WTC11 (cell line): Measurements from ENCODE around the gene TSPAN17. TPM values are rescaled to one million over a fixed set of nuclear protein-coding genes. Genes with fewer than 3 reads are reported as not detected.
A peak's percentile ranks its signal among the peaks of the same experiment; 100 is the strongest.

ENCODE experiments used
- ATAC-seq: fragments of 200-7000 bp; cut with Tn5 transposase; 2 replicates; pipeline ENCODE4 v1.10.0; 2021; ENCODE audit warnings: mild to moderate bottlenecking, moderate library complexity
- CTCF ChIA-PET: fragments of 300-600 bp; sonication (Branson Sonifier 250); formaldehyde crosslinking; loops from one replicate; lab custom pipeline; 2021; ENCODE audit warnings: antibody characterized with exemption; lab: Charles Lee
- POLR2A ChIA-PET: fragments of 350-600 bp; sonication (Branson Sonifier 250); formaldehyde crosslinking; loops from one replicate; lab custom pipeline; 2021; ENCODE audit warnings: antibody characterized with exemption; lab: Charles Lee
- DNase-seq: peaks from one replicate; pipeline ENCODE4 v3.0.0; 2021; ENCODE audit warnings: low spot score
- H3K27ac Mint-ChIP-seq: 2 replicates; pipeline ENCODE4 v1.8.0; 2021; ENCODE audit warnings: mixed read lengths
- H3K27me3 Mint-ChIP-seq: 2 replicates; pipeline ENCODE4 v1.8.0; 2021; ENCODE audit warnings: low read depth, mild to moderate bottlenecking, moderate library complexity, mixed read lengths
- H3K36me3 Mint-ChIP-seq: 2 replicates; pipeline ENCODE4 v1.8.0; 2021; ENCODE audit warnings: mixed read lengths
- H3K4me1 Mint-ChIP-seq: 2 replicates; pipeline ENCODE4 v1.8.0; 2022; ENCODE audit warnings: mixed read lengths
- H3K4me3 Mint-ChIP-seq: 2 replicates; pipeline ENCODE4 v1.8.0; 2021; ENCODE audit warnings: mild to moderate bottlenecking, moderate library complexity, mixed read lengths
- H3K9me3 Mint-ChIP-seq: 2 replicates; pipeline ENCODE4 v1.8.0; 2021; ENCODE audit warnings: mixed read lengths
- FOXJ3 ChIP-seq: sonication (generic); formaldehyde crosslinking; IDR thresholded peaks from 2 replicates; pipeline ENCODE4 v1.9.0; 2021; ENCODE audit warnings: missing genetic modification reagents, mild to moderate bottlenecking, borderline replicate concordance
- GRHL2 ChIP-seq: fragments of 250-450 bp; sonication (Bioruptor Pico); IDR thresholded peaks from 2 replicates; pipeline ENCODE4 v1.8.0; 2022; ENCODE audit warnings: mild to moderate bottlenecking, moderate library complexity; ENCODE audit not compliant: insufficient replicate concordance, severe bottlenecking
- JUN ChIP-seq: sonication (generic); formaldehyde crosslinking; IDR thresholded peaks from 2 replicates; pipeline ENCODE4 v1.8.0; 2023; ENCODE audit warnings: mild to moderate bottlenecking, missing genetic modification reagents
- NFATC4 ChIP-seq: fragments of 250-450 bp; sonication (Bioruptor Pico); IDR thresholded peaks from 2 replicates; pipeline ENCODE4 v1.9.0; 2021; ENCODE audit warnings: mild to moderate bottlenecking
- PRRX2 ChIP-seq: fragments of 250-450 bp; sonication (Bioruptor Pico); IDR thresholded peaks from 2 replicates; pipeline ENCODE4 v1.8.0; 2021; ENCODE audit warnings: mild to moderate bottlenecking
- RORB ChIP-seq: fragments of 250-450 bp; sonication (Bioruptor Pico); IDR thresholded peaks from 2 replicates; pipeline ENCODE4 v1.9.0; 2021; ENCODE audit warnings: mild to moderate bottlenecking
- TP53 ChIP-seq: sonication (generic); formaldehyde crosslinking; IDR thresholded peaks from 2 replicates; pipeline ENCODE4 v1.8.1; 2023; ENCODE audit warnings: mild to moderate bottlenecking, missing genetic modification reagents
- ZNF396 ChIP-seq: fragments of 250-450 bp; sonication (Bioruptor Pico); IDR thresholded peaks from 2 replicates; pipeline ENCODE4 v1.8.0; 2021; ENCODE audit warnings: mild to moderate bottlenecking, moderate library complexity, borderline replicate concordance
- ZNF416 ChIP-seq: fragments of 250-450 bp; sonication (Bioruptor Pico); IDR thresholded peaks from 2 replicates; pipeline ENCODE4 v1.9.0; 2021; ENCODE audit warnings: mild to moderate bottlenecking, inconsistent platforms
- ZNF423 ChIP-seq: fragments of 250-450 bp; sonication (Bioruptor Pico); IDR thresholded peaks from 2 replicates; pipeline ENCODE4 v2.1.2; 2022; ENCODE audit warnings: mild to moderate bottlenecking, moderate library complexity
- ZNF671 ChIP-seq: fragments of 250-450 bp; sonication (Bioruptor Pico); IDR thresholded peaks from 2 replicates; pipeline ENCODE4 v1.8.0; 2021; ENCODE audit warnings: mild to moderate bottlenecking
- total RNA-seq: library from RNA; stranded (reverse); gene quantifications from 3 replicates; pipeline ENCODE4 v1.2.3, GENCODE V29; 2021
- TF ChIP-seq, protein P1 (sequence below): sonication (generic); formaldehyde crosslinking; conservative IDR thresholded peaks from 2 replicates; pipeline ENCODE4 v1.8.1; 2022; ENCODE audit warnings: mild to moderate bottlenecking, missing genetic modification reagents
- TF ChIP-seq, protein P2 (sequence below): fragments of 250-450 bp; sonication (Bioruptor Pico); IDR thresholded peaks from 2 replicates; pipeline ENCODE4 v1.9.0; 2021; ENCODE audit warnings: mild to moderate bottlenecking
- TF ChIP-seq, protein P3 (sequence below): sonication (generic); formaldehyde crosslinking; IDR thresholded peaks from 2 replicates; pipeline ENCODE4 v1.8.0; 2022; ENCODE audit warnings: mild to moderate bottlenecking, missing genetic modification reagents
- TF ChIP-seq, protein P4 (sequence below): sonication (generic); formaldehyde crosslinking; IDR thresholded peaks from 2 replicates; pipeline ENCODE4 v1.8.0; 2022; ENCODE audit warnings: mild to moderate bottlenecking, missing genetic modification reagents
- TF ChIP-seq, protein P5 (sequence below): sonication (generic); formaldehyde crosslinking; IDR thresholded peaks from 2 replicates; pipeline ENCODE4 v1.8.1; 2023; ENCODE audit warnings: mild to moderate bottlenecking, missing genetic modification reagents, moderate library complexity
- TF ChIP-seq, protein P6 (sequence below): sonication (generic); formaldehyde crosslinking; IDR thresholded peaks from 2 replicates; pipeline ENCODE4 v1.8.1; 2022; ENCODE audit warnings: missing genetic modification reagents, borderline replicate concordance

TSPAN17 gene
- total RNA-seq, 1 experiment from 2014 or later = 47.8 TPM

DNA sequence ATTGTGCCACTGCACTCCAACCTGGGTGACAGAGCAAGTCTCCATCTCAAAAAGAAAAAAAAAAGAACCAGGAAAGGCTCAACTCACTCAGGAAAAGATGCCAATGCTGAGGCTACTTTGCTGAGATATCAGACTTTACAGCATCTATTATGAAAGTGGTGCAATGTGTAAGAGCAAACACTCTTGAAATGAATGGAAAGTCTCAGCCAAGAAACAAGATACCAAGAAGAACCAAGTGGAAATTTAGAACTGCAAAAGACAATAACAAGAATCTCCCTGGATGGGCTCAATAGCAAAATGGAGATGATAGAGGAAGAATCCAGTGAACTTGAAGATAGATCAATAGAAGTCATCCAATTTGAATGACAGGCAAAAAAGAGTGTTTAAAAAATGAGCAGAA lies 37.7 kb downstream of the TSPAN17 start:
- CTCF ChIA-PET = interaction anchor here (2.5 kb wide), 1 partner anchor 24 kb away, joined by 15 read pairs; no protein-coding TSS in a partner anchor

DNA sequence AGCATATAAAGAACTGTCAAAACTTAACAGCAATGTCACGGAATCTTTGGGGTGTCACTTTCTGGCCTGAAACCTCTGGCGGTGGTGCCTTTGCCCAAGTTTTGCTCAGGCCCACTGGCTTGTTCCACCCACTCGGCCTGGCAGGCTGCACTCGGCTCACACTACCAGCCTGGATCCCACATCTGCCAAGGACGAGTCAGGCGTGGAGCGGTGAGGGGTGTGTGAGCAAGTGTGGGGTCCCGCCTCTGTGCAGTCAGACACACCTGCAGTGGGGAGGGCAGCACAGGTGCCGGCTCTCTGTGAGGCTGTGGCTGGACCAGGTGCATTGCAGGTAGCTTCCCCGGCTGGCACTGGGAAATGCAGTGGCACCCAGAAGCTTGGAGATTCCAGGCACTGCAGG lies 40.0 kb downstream of the TSPAN17 start:
- H3K4me3 Mint-ChIP-seq = no peak overlapping the region
- no peaks in the 10 kb centered on the region; the same call in none of the 2 replicates for H3K27me3 Mint-ChIP-seq
- H3K4me1 Mint-ChIP-seq = peaks cover 37% of the 10 kb centered on the region
- DNase-seq (no peak), ATAC-seq (no peak)
- H3K27ac Mint-ChIP-seq = no peak overlapping the region
- TF ChIP-seq TP53 (CRISPR knock-in tag) (no peak), NFATC4 (CRISPR knock-in tag) (no peak), GRHL2 (CRISPR knock-in tag) (no peak), ZNF423 (CRISPR knock-in tag) (no peak), ZNF416 (CRISPR knock-in tag) (no peak)
- TF ChIP-seq, protein P1, sequence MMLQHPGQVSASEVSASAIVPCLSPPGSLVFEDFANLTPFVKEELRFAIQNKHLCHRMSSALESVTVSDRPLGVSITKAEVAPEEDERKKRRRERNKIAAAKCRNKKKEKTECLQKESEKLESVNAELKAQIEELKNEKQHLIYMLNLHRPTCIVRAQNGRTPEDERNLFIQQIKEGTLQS (CRISPR knock-in tag) = no peak
- TF ChIP-seq, protein P2, sequence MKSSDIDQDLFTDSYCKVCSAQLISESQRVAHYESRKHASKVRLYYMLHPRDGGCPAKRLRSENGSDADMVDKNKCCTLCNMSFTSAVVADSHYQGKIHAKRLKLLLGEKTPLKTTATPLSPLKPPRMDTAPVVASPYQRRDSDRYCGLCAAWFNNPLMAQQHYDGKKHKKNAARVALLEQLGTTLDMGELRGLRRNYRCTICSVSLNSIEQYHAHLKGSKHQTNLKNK = no peak
- POLR2A ChIA-PET = interaction anchor here (1.1 to 1.5 kb wide), 2 partner anchors 11 to 26 kb away, joined by 3 to 5 read pairs; no protein-coding TSS in a partner anchor
- H3K36me3 Mint-ChIP-seq = peaks cover 4% of the 10 kb centered on the region
- CTCF ChIA-PET = interaction anchor here (0.7 to 2.4 kb wide), 16 partner anchors 8 to 957 kb away, joined by 3 to 32 read pairs (median 4); no protein-coding TSS in a partner anchor
- peaks cover 7% of the 10 kb centered on the region for H3K9me3 Mint-ChIP-seq

More for the DNA sequence above, 37.7 kb downstream of the TSPAN17 start:
- Mint-ChIP-seq H3K4me1 (peaks cover 24% of the 10 kb centered on the region), H3K4me3 (no peak overlapping the region), H3K9me3 (peaks cover 7% of the 10 kb centered on the region), H3K36me3 (peaks cover 4% of the 10 kb centered on the region), H3K27ac (no peak overlapping the region), H3K27me3 (no peaks in the 10 kb centered on the region; the same call in none of the 2 replicates)
- POLR2A ChIA-PET = no interaction called here
- TF ChIP-seq PRRX2 (CRISPR knock-in tag) = no peak
- TF ChIP-seq, protein P3, sequence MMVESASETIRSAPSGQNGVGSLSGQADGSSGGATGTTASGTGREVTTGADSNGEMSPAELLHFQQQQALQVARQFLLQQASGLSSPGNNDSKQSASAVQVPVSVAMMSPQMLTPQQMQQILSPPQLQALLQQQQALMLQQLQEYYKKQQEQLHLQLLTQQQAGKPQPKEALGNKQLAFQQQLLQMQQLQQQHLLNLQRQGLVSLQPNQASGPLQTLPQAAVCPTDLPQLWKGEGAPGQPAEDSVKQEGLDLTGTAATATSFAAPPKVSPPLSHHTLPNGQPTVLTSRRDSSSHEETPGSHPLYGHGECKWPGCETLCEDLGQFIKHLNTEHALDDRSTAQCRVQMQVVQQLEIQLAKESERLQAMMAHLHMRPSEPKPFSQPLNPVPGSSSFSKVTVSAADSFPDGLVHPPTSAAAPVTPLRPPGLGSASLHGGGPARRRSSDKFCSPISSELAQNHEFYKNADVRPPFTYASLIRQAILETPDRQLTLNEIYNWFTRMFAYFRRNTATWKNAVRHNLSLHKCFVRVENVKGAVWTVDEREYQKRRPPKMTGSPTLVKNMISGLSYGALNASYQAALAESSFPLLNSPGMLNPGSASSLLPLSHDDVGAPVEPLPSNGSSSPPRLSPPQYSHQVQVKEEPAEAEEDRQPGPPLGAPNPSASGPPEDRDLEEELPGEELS (CRISPR knock-in tag) = no peak
- TF ChIP-seq, protein P4, sequence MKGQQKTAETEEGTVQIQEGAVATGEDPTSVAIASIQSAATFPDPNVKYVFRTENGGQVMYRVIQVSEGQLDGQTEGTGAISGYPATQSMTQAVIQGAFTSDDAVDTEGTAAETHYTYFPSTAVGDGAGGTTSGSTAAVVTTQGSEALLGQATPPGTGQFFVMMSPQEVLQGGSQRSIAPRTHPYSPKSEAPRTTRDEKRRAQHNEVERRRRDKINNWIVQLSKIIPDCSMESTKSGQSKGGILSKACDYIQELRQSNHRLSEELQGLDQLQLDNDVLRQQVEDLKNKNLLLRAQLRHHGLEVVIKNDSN = no peak
- ATAC-seq = no peak
- no peak for DNase-seq

DNA sequence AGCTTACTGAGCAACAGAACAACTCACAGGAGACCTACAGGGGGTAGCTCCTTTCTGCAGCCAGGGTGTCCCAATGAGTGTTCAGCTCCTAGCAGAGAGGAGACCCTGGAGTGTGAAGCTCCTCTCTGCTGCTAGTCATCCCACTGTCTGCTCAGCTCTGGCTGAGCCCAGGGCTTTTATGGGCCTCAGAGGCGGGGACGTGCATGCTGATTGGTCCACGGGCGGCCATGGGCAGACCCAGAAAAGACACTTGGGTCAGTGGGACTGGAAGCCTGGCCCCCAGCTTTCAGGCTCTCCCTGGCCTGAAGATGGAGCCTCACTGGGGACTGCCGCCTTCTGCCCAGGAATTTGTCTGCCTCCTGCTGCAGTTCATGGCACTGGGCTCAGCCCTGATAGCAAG lies 40.6 kb downstream of the TSPAN17 start:
- DNase-seq (peak; percentile 63), ATAC-seq (peak; percentile 90)
- H3K4me3 Mint-ChIP-seq = no peak overlapping the region
- no peak overlapping the region for H3K27ac Mint-ChIP-seq
- ChIA-PET CTCF (interaction anchor here (0.7 to 2.4 kb wide), 16 partner anchors 9 to 958 kb away, joined by 3 to 32 read pairs (median 4); no protein-coding TSS in a partner anchor), POLR2A (interaction anchor here (1.1 to 1.5 kb wide), 2 partner anchors 10 to 27 kb away, joined by 3 to 5 read pairs; no protein-coding TSS in a partner anchor)
- peaks cover 43% of the 10 kb centered on the region for H3K4me1 Mint-ChIP-seq
- H3K9me3 Mint-ChIP-seq = peaks cover 7% of the 10 kb centered on the region
- H3K36me3 Mint-ChIP-seq = peaks cover 4% of the 10 kb centered on the region
- H3K27me3 Mint-ChIP-seq = no peaks in the 10 kb centered on the region; the same call in none of the 2 replicates
- 0 out of 2 replicates have a peak, but pooled peaks have one; percentile 34 for TF ChIP-seq TP53 (CRISPR knock-in tag)
- TF ChIP-seq ZNF671 (CRISPR knock-in tag) = no peak
- TF ChIP-seq, protein P5, sequence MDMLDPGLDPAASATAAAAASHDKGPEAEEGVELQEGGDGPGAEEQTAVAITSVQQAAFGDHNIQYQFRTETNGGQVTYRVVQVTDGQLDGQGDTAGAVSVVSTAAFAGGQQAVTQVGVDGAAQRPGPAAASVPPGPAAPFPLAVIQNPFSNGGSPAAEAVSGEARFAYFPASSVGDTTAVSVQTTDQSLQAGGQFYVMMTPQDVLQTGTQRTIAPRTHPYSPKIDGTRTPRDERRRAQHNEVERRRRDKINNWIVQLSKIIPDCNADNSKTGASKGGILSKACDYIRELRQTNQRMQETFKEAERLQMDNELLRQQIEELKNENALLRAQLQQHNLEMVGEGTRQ (CRISPR knock-in tag) = peak; percentile 18; the same call in 1 of the 2 replicates

DNA sequence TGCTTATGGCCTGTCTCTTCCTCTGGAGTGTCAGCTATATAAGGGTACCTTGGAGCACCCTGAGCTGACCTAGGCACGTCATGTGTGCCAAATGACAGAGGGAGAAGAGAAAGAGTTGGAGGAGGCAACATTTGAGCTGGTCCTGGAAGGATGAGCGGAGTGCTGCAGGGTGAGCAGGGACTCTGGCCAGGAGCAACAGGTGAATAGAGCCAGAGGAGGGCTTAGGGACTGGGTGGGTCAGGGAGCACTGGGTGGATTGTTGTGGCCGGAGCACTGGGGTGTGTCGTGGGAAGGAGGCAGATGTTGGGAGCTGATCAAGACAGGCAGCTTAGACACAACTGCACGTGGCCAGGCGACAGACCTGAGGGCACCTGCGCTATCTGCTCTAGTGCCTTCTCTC lies 43.6 kb downstream of the TSPAN17 start:
- DNase-seq (no peak), ATAC-seq (no peak)
- peaks cover 56% of the 10 kb centered on the region for H3K4me1 Mint-ChIP-seq
- no peaks in the 10 kb centered on the region; the same call in 1 of the 2 replicates for H3K27me3 Mint-ChIP-seq
- no peaks in the 10 kb centered on the region for H3K36me3 Mint-ChIP-seq
- no peak overlapping the region for H3K27ac Mint-ChIP-seq
- H3K4me3 Mint-ChIP-seq = no peak overlapping the region
- POLR2A ChIA-PET = no interaction called here
- no peaks in the 10 kb centered on the region for H3K9me3 Mint-ChIP-seq
- CTCF ChIA-PET = interaction anchor here (1.5 to 14.2 kb wide), 3 partner anchors 11 to 32 kb away, joined by 3 to 233 read pairs (median 5); no protein-coding TSS in a partner anchor
- no peak for TF ChIP-seq JUN (CRISPR knock-in tag)
- no peak for TF ChIP-seq FOXJ3
- TF ChIP-seq, protein P2 = no peak
- no peak for TF ChIP-seq RORB
- no peak for TF ChIP-seq ZNF396 (CRISPR knock-in tag)
- TF ChIP-seq, protein P6, sequence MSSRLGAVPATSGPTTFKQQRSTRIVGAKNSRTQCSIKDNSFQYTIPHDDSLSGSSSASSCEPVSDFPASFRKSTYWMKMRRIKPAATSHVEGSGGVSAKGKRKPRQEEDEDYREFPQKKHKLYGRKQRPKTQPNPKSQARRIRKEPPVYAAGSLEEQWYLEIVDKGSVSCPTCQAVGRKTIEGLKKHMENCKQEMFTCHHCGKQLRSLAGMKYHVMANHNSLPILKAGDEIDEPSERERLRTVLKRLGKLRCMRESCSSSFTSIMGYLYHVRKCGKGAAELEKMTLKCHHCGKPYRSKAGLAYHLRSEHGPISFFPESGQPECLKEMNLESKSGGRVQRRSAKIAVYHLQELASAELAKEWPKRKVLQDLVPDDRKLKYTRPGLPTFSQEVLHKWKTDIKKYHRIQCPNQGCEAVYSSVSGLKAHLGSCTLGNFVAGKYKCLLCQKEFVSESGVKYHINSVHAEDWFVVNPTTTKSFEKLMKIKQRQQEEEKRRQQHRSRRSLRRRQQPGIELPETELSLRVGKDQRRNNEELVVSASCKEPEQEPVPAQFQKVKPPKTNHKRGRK (CRISPR knock-in tag) = no peak
